CD4-positive, alpha-beta T cell treated with Interleukin-15 for 4 hours (primary cell): Measurements from ENCODE around the gene CCNL1.
"Not testable (repeated sequence)": the region's sequence is repeated elsewhere in the genome, so short reads cannot be mapped to it uniquely, and the experiment has no call there.

Source experiments
- DNase-seq: peaks from one replicate; pipeline ENCODE4 v3.0.0-alpha.2; 2020; ENCODE audit warnings: low spot score

Gene CCNL1

GRCh38 chr3:157170861-157171260 lies 10.9 kb upstream of the CCNL1 start:
- no peak for DNase-seq

- DNase-seq: no peak
These were observed 7.6 kb upstream of the CCNL1 start for GRCh38 chr3:157167371-157168042.

- DNase-seq: no peak
These were observed 6.6 kb upstream of the CCNL1 start for GRCh38 chr3:157166561-157166960.

GRCh38 chr3:157166115-157166514 lies 6.2 kb upstream of the CCNL1 start:
- no peak for DNase-seq

GRCh38 chr3:157163217-157163953 lies 3.4 kb upstream of the CCNL1 start:
- no peak for DNase-seq

- DNase-seq: not testable (repeated sequence)
These were observed 2.7 kb upstream of the CCNL1 start for GRCh38 chr3:157162620-157163019.

- peak; percentile 64 for DNase-seq
These were observed 894 bp upstream of the CCNL1 start for GRCh38 chr3:157160658-157161424.

- peak; percentile 72 for DNase-seq
These were observed 748 bp downstream of the CCNL1 start for GRCh38 chr3:157159037-157159761.

GRCh38 chr3:157157836-157158235 lies 2.1 kb downstream of the CCNL1 start:
- no peak for DNase-seq

- DNase-seq: no peak
These were observed 2.9 kb downstream of the CCNL1 start for GRCh38 chr3:157156837-157157635.

- DNase-seq: no peak
These were observed 4.4 kb downstream of the CCNL1 start for GRCh38 chr3:157155591-157155990.

GRCh38 chr3:157154563-157155330 lies 5.2 kb downstream of the CCNL1 start:
- DNase-seq: no peak

- no peak for DNase-seq
These were observed 7.0 kb downstream of the CCNL1 start for GRCh38 chr3:157152930-157153329.

- no peak for DNase-seq
These were observed 7.5 kb downstream of the CCNL1 start for GRCh38 chr3:157152438-157152837.

- DNase-seq: no peak
These were observed 8.3 kb downstream of the CCNL1 start for GRCh38 chr3:157151627-157152026.

GRCh38 chr3:157151151-157151550 lies 8.8 kb downstream of the CCNL1 start:
- no peak for DNase-seq

- DNase-seq: no peak
These were observed 10.7 kb downstream of the CCNL1 start for GRCh38 chr3:157149136-157149696.

GRCh38 chr3:157148196-157148889 lies 11.6 kb downstream of the CCNL1 start:
- no peak for DNase-seq

- DNase-seq: no peak
These were observed 12.7 kb downstream of the CCNL1 start for GRCh38 chr3:157147099-157147803.
